ENCODE data around the gene PTPRM. TPM values are rescaled to one million over a fixed set of nuclear protein-coding genes. Genes with fewer than 3 reads are reported as not detected.
"Not testable (repeated sequence)": the region's sequence is repeated elsewhere in the genome, so short reads cannot be mapped to it uniquely, and the experiment has no call there.

Gene PTPRM
- total and polyA plus RNA-seq, 4 donors: 61.1 to 146 (median 87.5) TPM

DNA sequence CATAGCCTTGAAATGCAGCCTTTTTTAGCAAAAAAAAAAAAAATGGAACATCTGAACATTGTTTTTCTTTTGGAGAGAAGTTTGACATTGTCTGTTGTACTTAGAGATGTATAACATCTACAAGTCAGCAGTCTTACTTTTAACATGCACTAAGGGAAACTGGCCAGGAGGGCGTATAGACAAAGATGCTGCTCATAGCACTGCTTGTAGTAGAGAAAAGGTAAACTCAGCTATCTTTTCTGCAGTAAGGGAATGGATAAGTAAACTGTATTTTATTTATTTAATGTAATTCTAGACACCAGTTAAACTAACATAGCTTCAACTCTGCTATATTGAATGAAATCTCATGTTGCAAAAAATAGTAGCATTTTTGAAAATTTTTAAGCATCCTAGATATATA lies 489.6 kb downstream of the PTPRM start:
- H3K9me3 ChIP-seq (ENCODE audit: control insufficient read depth in 4 of 4, insufficient read depth in 3 of 4, low read length in 3 of 4): no peaks in the 10 kb centered on the region
- ATAC-seq (ENCODE audit: insufficient read depth, low FRiP score): no peak
- TF ChIP-seq, protein P1, sequence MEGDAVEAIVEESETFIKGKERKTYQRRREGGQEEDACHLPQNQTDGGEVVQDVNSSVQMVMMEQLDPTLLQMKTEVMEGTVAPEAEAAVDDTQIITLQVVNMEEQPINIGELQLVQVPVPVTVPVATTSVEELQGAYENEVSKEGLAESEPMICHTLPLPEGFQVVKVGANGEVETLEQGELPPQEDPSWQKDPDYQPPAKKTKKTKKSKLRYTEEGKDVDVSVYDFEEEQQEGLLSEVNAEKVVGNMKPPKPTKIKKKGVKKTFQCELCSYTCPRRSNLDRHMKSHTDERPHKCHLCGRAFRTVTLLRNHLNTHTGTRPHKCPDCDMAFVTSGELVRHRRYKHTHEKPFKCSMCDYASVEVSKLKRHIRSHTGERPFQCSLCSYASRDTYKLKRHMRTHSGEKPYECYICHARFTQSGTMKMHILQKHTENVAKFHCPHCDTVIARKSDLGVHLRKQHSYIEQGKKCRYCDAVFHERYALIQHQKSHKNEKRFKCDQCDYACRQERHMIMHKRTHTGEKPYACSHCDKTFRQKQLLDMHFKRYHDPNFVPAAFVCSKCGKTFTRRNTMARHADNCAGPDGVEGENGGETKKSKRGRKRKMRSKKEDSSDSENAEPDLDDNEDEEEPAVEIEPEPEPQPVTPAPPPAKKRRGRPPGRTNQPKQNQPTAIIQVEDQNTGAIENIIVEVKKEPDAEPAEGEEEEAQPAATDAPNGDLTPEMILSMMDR (IDR thresholded peaks at IDR 0.05; ENCODE audit: control extremely low read depth, extremely low read depth): no peak
- H3K4me1 ChIP-seq (ENCODE audit: control insufficient read depth in 5 of 5, insufficient read depth in 5 of 5, low read length in 5 of 5): peaks cover 0 to 6% (median 0%) of the 10 kb centered on the region in 5 donors
- H3K27ac ChIP-seq (ENCODE audit: low read depth in 1 of 2, low read length in 1 of 2): no peak overlapping the region
- DNase-seq: no peak
- no peak overlapping the region for H3K9ac ChIP-seq (ENCODE audit: insufficient read depth in 1 of 2, low read length in 2 of 2)
- no peak overlapping the region for H3K4me3 ChIP-seq
- H3K36me3 ChIP-seq (ENCODE audit: control insufficient read depth in 4 of 4, insufficient read depth in 4 of 4, low read length in 4 of 4): no peaks in the 10 kb centered on the region
- H3K27me3 ChIP-seq (ENCODE audit: control insufficient read depth in 3 of 3, insufficient read depth in 3 of 3, low read length in 2 of 3): no peaks in the 10 kb centered on the region
- WGBS, 2 donors: 82 to 93% methylated on average over 1 of the region's 1 CpG

DNA sequence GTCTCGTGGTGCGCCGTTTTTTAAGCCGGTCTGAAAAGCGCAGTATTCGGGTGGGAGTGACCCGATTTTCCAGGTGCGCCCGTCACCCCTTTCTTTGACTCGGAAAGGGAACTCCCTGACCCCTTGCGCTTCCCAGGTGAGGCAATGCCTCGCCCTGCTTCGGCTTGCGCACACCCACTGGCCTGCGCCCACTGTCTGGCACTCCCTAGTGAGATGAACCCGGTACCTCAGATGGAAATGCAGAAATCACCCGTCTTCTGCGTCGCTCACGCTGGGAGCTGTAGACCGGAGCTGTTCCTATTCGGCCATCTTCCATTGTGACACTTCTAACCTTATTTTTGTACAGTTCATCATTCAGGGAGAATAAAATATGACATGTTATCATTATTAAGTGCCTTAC lies 496.0 kb downstream of the PTPRM start:
- H3K4me3 ChIP-seq; H3K4me1 ChIP-seq (ENCODE audit: control insufficient read depth in 5 of 5, insufficient read depth in 5 of 5, low read length in 5 of 5); H3K27me3 ChIP-seq (ENCODE audit: control insufficient read depth in 3 of 3, insufficient read depth in 3 of 3, low read length in 2 of 3); ATAC-seq (ENCODE audit: insufficient read depth, low FRiP score); H3K9ac ChIP-seq (ENCODE audit: insufficient read depth in 1 of 2, low read length in 2 of 2); H3K9me3 ChIP-seq (ENCODE audit: control insufficient read depth in 4 of 4, insufficient read depth in 3 of 4, low read length in 3 of 4); DNase-seq; H3K36me3 ChIP-seq (ENCODE audit: control insufficient read depth in 4 of 4, insufficient read depth in 4 of 4, low read length in 4 of 4); H3K27ac ChIP-seq (ENCODE audit: low read depth in 1 of 2, low read length in 1 of 2): not testable (repeated sequence)
- WGBS, 2 donors: 75 to 83% methylated on average over 12 to 13 of the region's 22 CpGs

DNA sequence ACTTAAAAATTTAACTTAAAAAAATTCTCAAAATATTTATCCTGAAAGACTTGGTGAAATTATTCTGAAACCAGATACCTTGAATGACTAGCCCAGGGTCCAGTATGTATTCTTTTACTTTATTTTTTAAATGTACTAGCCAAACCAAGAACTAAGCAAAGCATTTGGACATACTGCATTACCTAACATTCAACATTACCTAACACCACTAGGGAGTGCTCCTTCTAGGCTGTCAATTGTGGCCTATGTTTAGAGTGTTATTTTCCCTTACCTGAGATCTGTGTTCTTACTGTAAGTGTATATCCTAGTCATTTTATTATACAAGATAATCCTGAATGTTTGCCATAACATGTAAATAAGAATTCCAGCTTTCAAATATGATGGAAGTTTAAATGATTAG lies 496.6 kb downstream of the PTPRM start:
- no peak for ATAC-seq (ENCODE audit: insufficient read depth, low FRiP score)
- TF ChIP-seq, protein P1 (IDR thresholded peaks at IDR 0.05; ENCODE audit: control extremely low read depth, extremely low read depth): no peak
- no peak overlapping the region for H3K27ac ChIP-seq (ENCODE audit: low read depth in 1 of 2, low read length in 1 of 2)
- H3K9ac ChIP-seq (ENCODE audit: insufficient read depth in 1 of 2, low read length in 2 of 2): no peak overlapping the region
- H3K4me3 ChIP-seq: no peak overlapping the region
- no peaks in the 10 kb centered on the region for H3K36me3 ChIP-seq (ENCODE audit: control insufficient read depth in 4 of 4, insufficient read depth in 4 of 4, low read length in 4 of 4)
- H3K4me1 ChIP-seq (ENCODE audit: control insufficient read depth in 5 of 5, insufficient read depth in 5 of 5, low read length in 5 of 5): peaks cover 0 to 5% (median 0%) of the 10 kb centered on the region in 5 donors
- no peak for DNase-seq
- H3K9me3 ChIP-seq (ENCODE audit: control insufficient read depth in 4 of 4, insufficient read depth in 3 of 4, low read length in 3 of 4): no peaks in the 10 kb centered on the region
- H3K27me3 ChIP-seq (ENCODE audit: control insufficient read depth in 3 of 3, insufficient read depth in 3 of 3, low read length in 2 of 3): no peaks in the 10 kb centered on the region

DNA sequence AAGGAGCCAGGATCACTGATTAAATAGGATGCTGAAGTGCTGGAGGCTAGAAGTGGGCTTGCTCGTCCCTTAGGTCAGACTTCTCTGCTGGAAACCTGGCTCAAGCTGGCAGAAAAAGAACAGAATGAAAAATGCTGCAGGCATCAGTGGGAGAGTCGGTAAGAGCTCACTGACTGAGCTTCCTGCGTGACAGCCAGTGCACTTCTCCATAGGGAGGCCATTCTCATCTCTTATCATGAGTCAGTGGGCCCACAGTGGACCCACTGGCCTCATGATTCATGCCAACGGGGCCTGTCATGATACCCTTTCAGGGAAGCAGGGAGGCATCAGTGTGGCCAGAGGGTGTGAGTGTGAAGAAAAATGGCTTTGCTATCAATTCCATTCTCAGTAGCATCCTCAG lies 498.2 kb downstream of the PTPRM start:
- no peak overlapping the region for H3K4me3 ChIP-seq
- no peaks in the 10 kb centered on the region for H3K27me3 ChIP-seq (ENCODE audit: control insufficient read depth in 3 of 3, insufficient read depth in 3 of 3, low read length in 2 of 3)
- H3K9ac ChIP-seq (ENCODE audit: insufficient read depth in 1 of 2, low read length in 2 of 2): no peak overlapping the region
- ATAC-seq (ENCODE audit: insufficient read depth, low FRiP score) (no peak), DNase-seq (no peak)
- H3K36me3 ChIP-seq (ENCODE audit: control insufficient read depth in 4 of 4, insufficient read depth in 4 of 4, low read length in 4 of 4): no peaks in the 10 kb centered on the region
- WGBS, 2 donors: 91 to 94% methylated on average over 4 of the region's 4 CpGs
- no peaks in the 10 kb centered on the region for H3K9me3 ChIP-seq (ENCODE audit: control insufficient read depth in 4 of 4, insufficient read depth in 3 of 4, low read length in 3 of 4)
- no peak overlapping the region for H3K27ac ChIP-seq (ENCODE audit: low read depth in 1 of 2, low read length in 1 of 2)
- peaks cover 0 to 5% (median 0%) of the 10 kb centered on the region in 5 donors for H3K4me1 ChIP-seq (ENCODE audit: control insufficient read depth in 5 of 5, insufficient read depth in 5 of 5, low read length in 5 of 5)
- TF ChIP-seq, protein P1 (IDR thresholded peaks at IDR 0.05; ENCODE audit: control extremely low read depth, extremely low read depth): no peak

Measured in lung (tissue), 12 donors.